Activated CD4-positive, alpha-beta memory T cell treated with anti-CD3 and anti-CD28 coated beads, Interleukin-2, amount 10 ng/mL, durations not matched to agents 7 days and 5 days (primary cell): ENCODE measurements around the gene OR52E1. TPM values are rescaled to one million over a fixed set of nuclear protein-coding genes. Genes with fewer than 3 reads are reported as not detected.

Experiments used
- CTCF ChIA-PET: fragments of 350-600 bp; sonication (Branson Sonifier 250); formaldehyde crosslinking; loops from one replicate; lab custom pipeline; 2021; ENCODE audit warnings: antibody characterized with exemption, inconsistent platforms; lab: Charles Lee
- POLR2A ChIA-PET: fragments of 350-600 bp; sonication (Branson Sonifier 250); formaldehyde crosslinking; loops from one replicate; lab custom pipeline; 2021; ENCODE audit warnings: antibody characterized with exemption; lab: Charles Lee
- DNase-seq: peaks from one replicate; pipeline ENCODE4 v3.0.0-alpha.2; 2020
- H3K27ac Mint-ChIP-seq: one replicate; pipeline ENCODE4 v1.8.0; 2021; ENCODE audit warnings: mild to moderate bottlenecking, mixed read lengths
- H3K27me3 Mint-ChIP-seq: one replicate; pipeline ENCODE4 v1.8.0; 2021; ENCODE audit warnings: mixed read lengths
- H3K36me3 Mint-ChIP-seq: one replicate; pipeline ENCODE4 v1.8.0; 2021; ENCODE audit warnings: low read depth, mixed read lengths
- H3K4me1 Mint-ChIP-seq: one replicate; pipeline ENCODE4 v1.8.0; 2021; ENCODE audit warnings: mixed read lengths
- H3K4me3 Mint-ChIP-seq: one replicate; pipeline ENCODE4 v1.8.0; 2021; ENCODE audit warnings: mild to moderate bottlenecking, mixed read lengths
- H3K9me3 Mint-ChIP-seq: one replicate; pipeline ENCODE4 v1.8.0; 2021; ENCODE audit warnings: mixed read lengths
- total RNA-seq, 2 experiments: library from RNA; stranded (reverse); gene quantifications; one replicate each; pipeline ENCODE4 v1.2.3, GENCODE V29; 2021

Gene OR52E1
- total RNA-seq, 2 experiments from 2014 or later, result not detected

DNA sequence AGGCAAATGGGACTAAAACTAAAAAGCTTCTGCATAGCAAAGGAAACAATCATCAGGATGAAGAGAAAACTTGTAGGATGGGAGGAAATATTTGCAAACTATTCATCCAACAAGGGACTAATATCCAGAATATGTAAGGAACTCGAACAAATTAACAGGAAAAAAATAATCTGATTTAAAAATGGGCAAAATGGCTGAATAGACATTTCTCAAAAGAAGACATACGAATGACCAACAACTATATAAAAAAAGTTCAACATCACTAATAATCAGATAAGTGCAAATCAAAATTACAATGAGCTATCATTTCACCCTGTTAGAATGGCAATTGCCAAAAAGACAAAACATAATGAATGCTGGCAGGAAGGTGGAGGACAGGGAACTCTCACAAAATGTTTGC is 12.0 kb downstream of the OR52E1 start:
- ChIA-PET CTCF (no interaction called here), POLR2A (no interaction called here)
- Mint-ChIP-seq H3K4me3 (no peak overlapping the region), H3K27me3 (no peaks in the 10 kb centered on the region), H3K4me1 (no peaks in the 10 kb centered on the region), H3K36me3 (no peaks in the 10 kb centered on the region), H3K27ac (no peak overlapping the region), H3K9me3 (no peaks in the 10 kb centered on the region)
- DNase-seq, result no peak

DNA sequence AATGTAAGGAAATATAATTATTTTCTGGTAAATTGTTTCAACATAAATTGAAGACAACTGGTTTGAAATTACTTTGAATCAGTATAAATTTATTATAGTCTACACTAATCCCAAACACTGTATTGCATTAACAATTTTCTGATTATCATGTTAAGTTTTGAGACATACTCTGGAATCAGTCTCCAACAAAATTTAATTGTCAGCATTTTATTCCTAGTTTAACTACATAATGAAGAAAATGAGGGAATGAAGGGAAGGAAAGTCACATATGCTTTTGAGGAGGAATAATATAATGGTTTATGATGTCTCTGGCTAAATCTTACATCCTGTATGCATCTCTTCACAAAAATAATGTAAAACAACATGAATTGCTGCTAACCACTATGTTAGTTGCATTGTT is 14.2 kb downstream of the OR52E1 start:
- Mint-ChIP-seq H3K27me3 (no peaks in the 10 kb centered on the region), H3K4me3 (no peak overlapping the region), H3K4me1 (no peaks in the 10 kb centered on the region), H3K27ac (no peak overlapping the region), H3K36me3 (no peaks in the 10 kb centered on the region), H3K9me3 (no peaks in the 10 kb centered on the region)
- CTCF ChIA-PET, result no interaction called here
- POLR2A ChIA-PET, result no interaction called here
- DNase-seq, result no peak

DNA sequence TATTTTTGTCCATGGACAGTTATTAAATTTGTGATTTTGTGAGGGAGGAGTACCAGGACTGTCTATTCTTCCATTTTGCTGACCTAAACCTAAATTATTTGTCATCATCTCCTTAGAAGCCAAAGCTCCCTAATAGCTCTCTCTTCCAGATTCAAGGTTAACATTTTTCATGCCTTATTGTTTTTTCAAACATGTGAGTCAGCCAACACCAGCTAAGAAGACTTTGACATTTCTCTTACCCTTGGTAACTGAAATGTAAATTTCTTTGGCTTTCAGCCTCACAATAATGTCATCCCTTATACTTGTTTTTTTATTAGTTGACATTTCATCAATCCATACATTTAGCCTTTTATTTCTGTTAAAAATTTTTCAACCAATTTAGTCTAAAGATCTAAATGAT is 19.2 kb downstream of the OR52E1 start:
- ChIA-PET CTCF (no interaction called here), POLR2A (no interaction called here)
- Mint-ChIP-seq H3K9me3 (no peaks in the 10 kb centered on the region), H3K27ac (no peak overlapping the region), H3K4me1 (no peaks in the 10 kb centered on the region), H3K27me3 (no peaks in the 10 kb centered on the region), H3K4me3 (no peak overlapping the region), H3K36me3 (no peaks in the 10 kb centered on the region)
- DNase-seq, result no peak

DNA sequence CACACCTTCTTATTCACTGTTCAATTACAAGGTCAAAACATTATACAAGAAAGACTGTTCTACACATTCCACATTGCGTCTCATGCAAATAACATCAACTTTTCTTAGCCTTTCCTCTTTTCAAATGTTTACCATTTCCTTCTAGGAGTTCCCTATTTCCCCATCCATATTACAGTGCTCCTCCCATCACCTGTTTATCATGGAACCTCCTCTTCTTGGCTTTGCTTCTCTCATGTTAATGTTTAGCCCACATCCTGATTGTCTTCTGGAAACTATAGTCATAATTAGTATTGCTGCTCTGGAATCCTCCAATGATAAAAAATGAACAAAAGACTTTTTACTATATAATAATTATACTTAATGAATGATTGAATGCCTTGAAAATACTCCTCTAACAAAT is 21.3 kb downstream of the OR52E1 start:
- DNase-seq, result no peak
- H3K36me3 Mint-ChIP-seq, result no peaks in the 10 kb centered on the region
- no peaks in the 10 kb centered on the region for H3K27me3 Mint-ChIP-seq
- no peak overlapping the region for H3K4me3 Mint-ChIP-seq
- H3K9me3 Mint-ChIP-seq, result no peaks in the 10 kb centered on the region
- no peaks in the 10 kb centered on the region for H3K4me1 Mint-ChIP-seq
- CTCF ChIA-PET, result no interaction called here
- H3K27ac Mint-ChIP-seq, result no peak overlapping the region
- POLR2A ChIA-PET, result no interaction called here

DNA sequence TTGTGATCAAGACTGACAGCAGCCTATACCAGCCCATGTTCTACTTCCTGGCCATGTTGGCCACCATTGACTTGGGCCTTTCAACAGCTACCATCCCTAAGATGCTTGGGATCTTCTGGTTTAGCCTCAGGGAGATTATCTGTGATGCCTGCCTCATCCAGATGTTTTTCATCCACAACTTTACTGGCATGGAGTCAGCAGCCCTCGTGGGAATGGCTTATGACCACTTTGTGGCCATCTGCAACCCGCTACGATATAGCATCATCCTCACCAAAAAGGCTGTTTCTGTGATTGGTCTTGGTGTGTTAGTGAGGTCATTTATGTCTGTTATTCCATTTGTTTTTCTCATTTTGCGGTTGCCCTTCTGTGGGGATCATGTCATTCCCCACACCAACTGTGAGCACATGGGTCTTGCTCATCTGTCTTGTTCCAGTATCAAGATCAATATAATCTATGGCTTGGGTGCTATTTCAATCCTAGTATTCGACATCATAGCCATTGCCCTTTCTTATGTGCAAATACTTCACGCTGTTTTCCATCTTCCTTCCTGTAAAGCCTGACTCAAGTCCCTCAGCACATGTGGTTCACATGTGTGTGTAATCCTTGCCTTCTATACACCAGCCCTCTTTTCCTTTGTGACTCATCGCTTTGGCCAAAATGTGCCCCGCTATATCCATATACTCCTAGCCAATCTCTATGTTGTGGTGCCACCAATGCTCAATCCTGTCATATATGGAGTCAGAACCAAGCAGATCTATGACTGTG is 23.6 kb downstream of the OR52E1 start:
- no peak for DNase-seq
- Mint-ChIP-seq H3K36me3 (no peaks in the 10 kb centered on the region), H3K27me3 (no peaks in the 10 kb centered on the region), H3K4me1 (no peaks in the 10 kb centered on the region), H3K27ac (no peak overlapping the region), H3K4me3 (no peak overlapping the region), H3K9me3 (no peaks in the 10 kb centered on the region)
- POLR2A ChIA-PET, result no interaction called here
- CTCF ChIA-PET, result no interaction called here

DNA sequence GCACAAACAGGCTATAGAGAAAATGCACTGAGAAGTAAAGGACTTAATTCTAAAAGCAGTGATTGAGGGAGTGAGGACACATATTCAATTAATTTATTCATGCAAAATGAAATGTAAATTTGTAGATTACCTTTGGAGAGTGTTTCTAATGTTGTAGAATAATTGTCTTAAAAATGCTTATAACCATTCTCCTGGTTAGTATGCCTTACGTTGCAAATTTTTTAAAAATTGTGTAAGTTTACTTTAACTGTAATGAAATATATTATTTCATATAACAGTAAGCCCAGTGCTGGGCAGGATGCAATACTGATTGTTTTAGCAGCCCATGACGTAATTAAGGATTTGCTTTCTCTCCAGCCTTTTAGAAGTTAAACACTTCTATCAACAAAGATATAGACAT is 26.6 kb downstream of the OR52E1 start:
- no peaks in the 10 kb centered on the region for H3K27me3 Mint-ChIP-seq
- POLR2A ChIA-PET, result no interaction called here
- H3K36me3 Mint-ChIP-seq, result no peaks in the 10 kb centered on the region
- H3K27ac Mint-ChIP-seq, result no peak overlapping the region
- CTCF ChIA-PET, result no interaction called here
- DNase-seq, result no peak
- H3K9me3 Mint-ChIP-seq, result no peaks in the 10 kb centered on the region
- H3K4me3 Mint-ChIP-seq, result no peak overlapping the region
- no peaks in the 10 kb centered on the region for H3K4me1 Mint-ChIP-seq

DNA sequence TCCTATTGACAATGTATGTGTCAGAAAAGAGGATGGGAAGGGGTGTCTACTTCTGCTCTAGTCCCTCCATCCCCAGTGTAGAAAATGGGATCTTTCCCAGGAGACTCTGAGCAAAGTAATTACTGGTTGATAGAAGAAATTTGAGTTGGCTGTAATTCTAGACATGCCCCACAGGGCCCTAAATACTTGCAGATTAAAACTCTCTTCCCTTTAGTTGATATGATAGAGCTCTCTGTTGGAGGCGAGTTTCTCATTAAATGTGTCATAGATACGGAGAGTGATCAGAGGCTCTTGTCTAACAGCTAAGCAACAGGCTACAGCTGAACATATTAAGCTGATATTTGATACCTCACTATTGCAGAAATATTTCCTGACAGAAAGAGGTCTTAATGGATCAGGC is 32.9 kb downstream of the OR52E1 start:
- Mint-ChIP-seq H3K4me1 (no peaks in the 10 kb centered on the region), H3K27ac (no peak overlapping the region), H3K9me3 (no peaks in the 10 kb centered on the region), H3K27me3 (no peaks in the 10 kb centered on the region), H3K4me3 (no peak overlapping the region), H3K36me3 (no peaks in the 10 kb centered on the region)
- POLR2A ChIA-PET, result no interaction called here
- no peak for DNase-seq
- CTCF ChIA-PET, result no interaction called here

DNA sequence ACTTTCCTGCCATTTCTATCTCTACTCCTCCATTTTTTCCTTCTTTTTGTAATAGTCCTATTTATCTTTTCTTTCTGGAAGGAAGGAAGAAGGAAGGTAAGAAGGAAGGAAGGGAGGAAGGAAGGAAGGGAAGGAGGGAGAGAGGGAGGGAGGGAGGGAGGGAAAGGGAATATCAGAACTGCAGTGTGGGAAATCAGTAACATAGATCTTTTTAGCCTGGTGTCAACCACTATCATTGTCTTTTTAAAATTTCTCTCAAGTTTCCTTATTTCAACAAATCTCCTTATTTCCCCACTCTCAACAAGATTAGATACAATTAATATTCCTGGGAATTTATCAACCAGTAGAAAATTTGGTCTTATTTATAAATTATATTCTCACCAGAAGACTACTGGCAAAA is 33.7 kb downstream of the OR52E1 start:
- Mint-ChIP-seq H3K27me3 (no peaks in the 10 kb centered on the region), H3K9me3 (no peaks in the 10 kb centered on the region), H3K4me3 (no peak overlapping the region), H3K27ac (no peak overlapping the region), H3K36me3 (no peaks in the 10 kb centered on the region), H3K4me1 (no peaks in the 10 kb centered on the region)
- POLR2A ChIA-PET, result no interaction called here
- CTCF ChIA-PET, result no interaction called here
- no peak for DNase-seq

DNA sequence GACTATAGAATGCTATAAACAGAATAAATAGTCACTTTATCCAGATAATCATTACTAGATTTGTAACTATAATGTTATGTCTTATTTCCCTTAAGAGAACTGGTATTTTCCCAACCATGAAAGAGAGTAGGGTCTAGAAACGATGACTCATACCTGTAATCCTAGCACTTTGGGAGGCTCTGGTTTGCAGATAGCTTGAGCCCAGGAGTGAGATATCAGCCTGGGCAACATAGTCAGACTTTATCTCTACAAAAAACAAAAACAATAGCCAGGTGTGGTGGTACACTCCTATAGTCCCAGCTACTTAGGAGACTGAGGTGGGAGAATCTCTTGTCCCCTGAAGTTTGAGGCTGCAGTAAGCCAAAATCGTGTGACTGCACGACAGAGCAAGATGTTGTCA is 37.9 kb downstream of the OR52E1 start:
- POLR2A ChIA-PET, result no interaction called here
- CTCF ChIA-PET, result no interaction called here
- Mint-ChIP-seq H3K36me3 (no peaks in the 10 kb centered on the region), H3K27ac (no peak overlapping the region), H3K4me1 (no peaks in the 10 kb centered on the region), H3K9me3 (no peaks in the 10 kb centered on the region), H3K27me3 (no peaks in the 10 kb centered on the region), H3K4me3 (no peak overlapping the region)
- DNase-seq, result no peak

DNA sequence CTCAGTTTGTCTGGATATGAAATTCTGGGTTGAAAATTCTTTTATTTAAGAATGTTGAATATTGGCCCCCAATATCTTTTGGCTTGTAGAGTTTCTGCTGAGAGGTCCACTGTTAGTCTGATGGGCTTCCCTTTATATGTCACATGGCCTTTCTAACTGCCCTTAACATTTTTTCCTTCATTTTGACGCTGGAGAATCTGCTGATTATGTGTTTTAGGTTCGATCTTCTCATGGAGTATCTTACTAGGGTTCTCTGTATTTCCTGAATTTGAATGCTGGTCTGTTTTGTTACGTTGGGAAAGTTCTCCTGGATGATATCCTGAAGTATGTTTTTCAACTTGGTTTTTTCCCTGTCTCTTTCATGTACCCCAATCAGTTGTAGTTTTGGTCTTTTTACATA is 46.0 kb downstream of the OR52E1 start:
- CTCF ChIA-PET, result no interaction called here
- no peaks in the 10 kb centered on the region for H3K4me1 Mint-ChIP-seq
- no peaks in the 10 kb centered on the region for H3K9me3 Mint-ChIP-seq
- H3K27ac Mint-ChIP-seq, result no peak overlapping the region
- POLR2A ChIA-PET, result no interaction called here
- DNase-seq, result no peak
- H3K27me3 Mint-ChIP-seq, result no peaks in the 10 kb centered on the region
- H3K4me3 Mint-ChIP-seq, result no peak overlapping the region
- no peaks in the 10 kb centered on the region for H3K36me3 Mint-ChIP-seq

DNA sequence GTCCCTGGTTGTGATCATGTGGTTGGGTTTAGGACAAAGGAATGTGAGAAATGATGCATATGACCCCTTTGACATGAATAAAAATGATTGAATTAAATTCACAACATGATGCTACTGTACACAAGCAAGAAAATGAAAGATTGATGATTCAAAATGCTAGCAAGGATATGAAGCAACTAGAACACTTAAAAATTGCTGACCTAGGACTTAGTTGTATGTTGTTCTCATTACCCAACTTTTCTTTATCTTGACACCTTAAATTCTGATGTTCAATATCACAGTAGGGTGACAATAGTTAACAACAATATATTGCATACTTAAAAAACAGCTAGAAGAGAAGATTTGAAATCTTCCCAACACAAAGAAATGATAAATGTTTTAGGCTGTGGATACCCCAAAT is 48.2 kb downstream of the OR52E1 start:
- Mint-ChIP-seq H3K4me1 (no peaks in the 10 kb centered on the region), H3K27ac (no peak overlapping the region), H3K27me3 (no peaks in the 10 kb centered on the region), H3K36me3 (no peaks in the 10 kb centered on the region), H3K4me3 (no peak overlapping the region), H3K9me3 (no peaks in the 10 kb centered on the region)
- CTCF ChIA-PET, result no interaction called here
- no peak for DNase-seq
- POLR2A ChIA-PET, result no interaction called here

DNA sequence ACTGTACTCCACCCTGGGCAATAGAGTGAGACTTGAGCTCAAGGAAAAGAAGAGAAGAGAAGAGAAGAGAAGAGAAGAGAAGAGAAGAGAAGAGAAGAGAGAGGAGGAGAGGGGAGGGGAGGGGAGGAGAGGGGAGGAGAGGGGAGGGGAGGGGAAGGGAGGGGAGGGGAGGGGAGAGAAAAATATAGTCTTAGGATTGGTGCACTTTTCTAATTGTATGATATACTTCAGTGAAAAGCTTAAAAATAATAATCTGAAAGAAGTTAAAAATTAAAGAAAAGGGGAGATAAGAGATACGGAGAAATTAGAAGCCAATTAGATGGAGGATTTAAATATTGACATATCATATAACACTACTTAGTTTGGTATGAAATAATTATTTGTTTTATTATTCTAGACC is 49.5 kb downstream of the OR52E1 start:
- Mint-ChIP-seq H3K4me3 (no peak overlapping the region), H3K27ac (no peak overlapping the region), H3K9me3 (no peaks in the 10 kb centered on the region), H3K27me3 (no peaks in the 10 kb centered on the region), H3K4me1 (no peaks in the 10 kb centered on the region), H3K36me3 (no peaks in the 10 kb centered on the region)
- ChIA-PET POLR2A (no interaction called here), CTCF (no interaction called here)
- DNase-seq, result no peak
